ENCODE measurements around the gene RHOF. TPM values are rescaled to one million over a fixed set of nuclear protein-coding genes. Genes with fewer than 3 reads are reported as not detected.

RHOF gene
- total RNA-seq, 1 experiment from 2014 or later = 29.1 TPM

- Histone ChIP-seq H2BK20ac (ENCODE audit: low read depth, low read length, poor library complexity, severe bottlenecking) (no peak overlapping the region), H3K79me1 (ENCODE audit: insufficient read depth, low read depth, low read length, poor library complexity, severe bottlenecking) (no peaks in the 10 kb centered on the region), H3K9me3 (ENCODE audit: control insufficient read depth, low read depth, low read length) (no peaks in the 10 kb centered on the region), H3K9ac (ENCODE audit: extremely low read depth, insufficient read length, low read length) (peak overlapping the region; percentile 64), H3K4ac (ENCODE audit: low read depth, low read length) (no peak overlapping the region), H2AK5ac (ENCODE audit: insufficient read length, low read length) (no peak overlapping the region), H4K20me1 (ENCODE audit: control insufficient read depth, insufficient read depth, insufficient read length) (no peaks in the 10 kb centered on the region), H3K56ac (ENCODE audit: insufficient read length, low read depth, low read length) (no peak overlapping the region), H3K27me3 (ENCODE audit: insufficient read depth, low read length) (no peaks in the 10 kb centered on the region), H2BK15ac (ENCODE audit: low read depth, low read length) (no peak overlapping the region), H3K23ac (ENCODE audit: insufficient read length, low read depth, low read length) (no peak overlapping the region), H4K5ac (ENCODE audit: insufficient read length, low read depth, low read length) (no peak overlapping the region), H3K79me2 (ENCODE audit: insufficient read depth, low read length) (no peaks in the 10 kb centered on the region; the same call in 1 of the 2 replicates), H2BK12ac (ENCODE audit: insufficient read length, low read depth, low read length) (no peak overlapping the region), H2BK5ac (ENCODE audit: insufficient read length, low read length) (no peak overlapping the region), H4K91ac (ENCODE audit: insufficient read length, low read depth, low read length) (no peak overlapping the region), H3K4me2 (ENCODE audit: insufficient read depth, insufficient read length, low read length) (peak overlapping the region; percentile 54), H3K18ac (ENCODE audit: insufficient read length, low read depth, low read length) (peak overlapping the region; percentile 71), H2BK120ac (ENCODE audit: low read depth, low read length, poor library complexity, severe bottlenecking) (no peak overlapping the region), H3K23me2 (ENCODE audit: insufficient read length, low read depth, low read length, poor library complexity, severe bottlenecking) (peaks cover 24% of the 10 kb centered on the region), H2AFZ (ENCODE audit: low read length) (no peak overlapping the region), H4K8ac (replicated peaks; ENCODE audit: insufficient read length, low read depth, low read length) (no peak overlapping the region), H3K4me1 (ENCODE audit: insufficient read depth, low read length) (peaks cover 4% of the 10 kb centered on the region; the same call in 1 of the 2 replicates), H3K14ac (ENCODE audit: insufficient read depth, low read length) (peak overlapping the region; percentile 97), H3T11ph (ENCODE audit: low read length) (no peak overlapping the region), H3K27ac (ENCODE audit: insufficient read length, low read depth, low read length) (no peak overlapping the region)
- TF ChIP-seq, protein P1, sequence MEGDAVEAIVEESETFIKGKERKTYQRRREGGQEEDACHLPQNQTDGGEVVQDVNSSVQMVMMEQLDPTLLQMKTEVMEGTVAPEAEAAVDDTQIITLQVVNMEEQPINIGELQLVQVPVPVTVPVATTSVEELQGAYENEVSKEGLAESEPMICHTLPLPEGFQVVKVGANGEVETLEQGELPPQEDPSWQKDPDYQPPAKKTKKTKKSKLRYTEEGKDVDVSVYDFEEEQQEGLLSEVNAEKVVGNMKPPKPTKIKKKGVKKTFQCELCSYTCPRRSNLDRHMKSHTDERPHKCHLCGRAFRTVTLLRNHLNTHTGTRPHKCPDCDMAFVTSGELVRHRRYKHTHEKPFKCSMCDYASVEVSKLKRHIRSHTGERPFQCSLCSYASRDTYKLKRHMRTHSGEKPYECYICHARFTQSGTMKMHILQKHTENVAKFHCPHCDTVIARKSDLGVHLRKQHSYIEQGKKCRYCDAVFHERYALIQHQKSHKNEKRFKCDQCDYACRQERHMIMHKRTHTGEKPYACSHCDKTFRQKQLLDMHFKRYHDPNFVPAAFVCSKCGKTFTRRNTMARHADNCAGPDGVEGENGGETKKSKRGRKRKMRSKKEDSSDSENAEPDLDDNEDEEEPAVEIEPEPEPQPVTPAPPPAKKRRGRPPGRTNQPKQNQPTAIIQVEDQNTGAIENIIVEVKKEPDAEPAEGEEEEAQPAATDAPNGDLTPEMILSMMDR (conservative IDR thresholded peaks at IDR 0.05) = no peak
- peak; percentile 84 for DNase-seq
- Mint-ChIP-seq H3K4me1 (peaks cover 39 to 40% of the 10 kb centered on the region in 2 experiments), H3K27ac (peak overlapping the region; percentile 81 to 99 (median 93); a peak in 6 of 7 replicates), H3K9me3 (no peaks in the 10 kb centered on the region), H3K4me3 (peak overlapping the region; percentile 75 to 86), H3K27me3 (ENCODE audit: low read depth) (no peaks in the 10 kb centered on the region; the same call in 1 of the 2 replicates), H3K36me3 (ENCODE audit: insufficient read depth in 1 of 3, low read depth in 3 of 3) (peaks cover 17 to 37% (median 31%) of the 10 kb centered on the region in 3 experiments)
- WGBS (ENCODE audit: extremely low coverage, insufficient read length, low lambda C conversion rate) = no CpG with 5 or more reads among the region's 84 CpGs
Measured at GRCh38 chr12:121799842-121800693, 6.6 kb upstream of the RHOF start.
